ENCODE data around the gene MICAL2.

GRCh38 chr11:12190511-12190910 lies 80.1 kb downstream of the MICAL2 start:
- TF ChIP-seq FOXM1 (CRISPR knock-in tag; IDR thresholded peaks at IDR 0.05) (no peak), CHD2 (IDR thresholded peaks at IDR 0.05; ENCODE audit: low read depth, low read length) (no peak), ZNF292 (CRISPR knock-in tag; IDR thresholded peaks at IDR 0.05; ENCODE audit: borderline replicate concordance, low read depth) (no peak), ZNF609 (CRISPR knock-in tag; IDR thresholded peaks at IDR 0.05; ENCODE audit: borderline replicate concordance) (no peak), KAT7 (CRISPR knock-in tag; IDR thresholded peaks at IDR 0.05; ENCODE audit: borderline replicate concordance) (no peak), POLR2A (IDR thresholded peaks at IDR 0.05; ENCODE audit: insufficient read depth in 1 of 2, low read depth in 2 of 2, low read length in 2 of 2) (no peak), CTCF (CRISPR knock-in tag; IDR thresholded peaks at IDR 0.05) (no peak), SMAD1 (CRISPR knock-in tag; IDR thresholded peaks at IDR 0.05; ENCODE audit: borderline replicate concordance, low read depth) (no peak), ZNF256 (CRISPR knock-in tag; conservative IDR thresholded peaks at IDR 0.05) (no peak)
